PC-3 (cell line): Measurements from ENCODE around the gene CBFA2T2.

Source experiments
- CTCF ChIP-seq: fragments of 300-600 bp; sonication (generic); conservative IDR thresholded peaks from 2 replicates; pipeline ENCODE4 v1.5.1; 2017; ENCODE audit warnings: antibody characterized with exemption, low read depth, mild to moderate bottlenecking, low read length
- EZH2 ChIP-seq: fragments of 300-600 bp; sonication (generic); IDR thresholded peaks from one replicate; pipeline ENCODE4 v1.6.1; 2017; ENCODE audit warnings: antibody characterized with exemption, mild to moderate bottlenecking, low read length; ENCODE audit not compliant: unreplicated experiment
- EZH2phosphoT487 ChIP-seq: fragments of 300-600 bp; sonication (generic); IDR thresholded peaks from 2 replicates; pipeline ENCODE4 v1.6.1; 2018; ENCODE audit warnings: mild to moderate bottlenecking, antibody characterized with exemption, low read length, borderline replicate concordance

DNA sequence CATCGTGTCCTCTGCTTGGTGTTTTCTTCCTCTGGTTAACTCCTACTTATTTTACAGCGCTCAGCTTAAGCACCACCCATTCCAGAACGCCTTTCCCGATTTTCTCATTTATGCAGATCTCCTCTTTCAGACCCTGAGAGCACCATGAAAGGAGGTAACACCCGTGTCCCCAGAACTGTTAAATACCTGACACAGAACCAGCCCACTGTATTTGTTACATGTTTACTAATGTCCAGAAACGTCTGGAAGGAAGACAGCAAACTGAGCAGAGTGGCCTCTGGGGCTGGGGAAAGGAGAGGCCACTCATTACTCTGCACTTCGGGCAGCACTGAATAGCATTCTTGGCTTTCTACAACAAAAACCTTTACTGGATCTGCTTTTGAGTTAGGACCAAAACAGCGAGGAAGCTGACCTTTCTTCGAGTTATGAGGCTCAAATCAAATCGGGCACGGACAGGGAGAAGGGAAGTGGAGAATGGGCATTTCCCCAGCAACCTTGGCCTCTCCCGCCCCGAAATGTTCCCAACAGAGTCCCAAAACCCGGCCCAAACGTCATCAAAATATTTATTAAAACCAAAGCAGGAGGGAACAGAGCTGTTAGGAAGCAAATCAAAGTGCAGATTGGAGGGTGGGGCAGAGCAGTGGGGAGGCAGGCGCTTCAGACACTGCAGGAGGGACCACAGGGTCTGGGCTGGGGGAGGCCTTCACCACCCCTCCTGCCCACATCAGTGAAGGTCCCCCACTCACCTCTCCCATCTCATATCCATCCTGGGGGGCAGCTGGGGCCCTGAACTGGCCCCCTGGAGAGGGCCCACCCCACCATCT lies 185.5 kb downstream of the CBFA2T2 start:
- TF ChIP-seq CTCF = no peak
- TF ChIP-seq EZH2 = no peak
- no peak for TF ChIP-seq EZH2phosphoT487
